Measurements from ENCODE around the gene CDYL.
"Not testable (repeated sequence)": the region's sequence is repeated elsewhere in the genome, so short reads cannot be mapped to it uniquely, and the experiment has no call there.

CDYL gene

DNA sequence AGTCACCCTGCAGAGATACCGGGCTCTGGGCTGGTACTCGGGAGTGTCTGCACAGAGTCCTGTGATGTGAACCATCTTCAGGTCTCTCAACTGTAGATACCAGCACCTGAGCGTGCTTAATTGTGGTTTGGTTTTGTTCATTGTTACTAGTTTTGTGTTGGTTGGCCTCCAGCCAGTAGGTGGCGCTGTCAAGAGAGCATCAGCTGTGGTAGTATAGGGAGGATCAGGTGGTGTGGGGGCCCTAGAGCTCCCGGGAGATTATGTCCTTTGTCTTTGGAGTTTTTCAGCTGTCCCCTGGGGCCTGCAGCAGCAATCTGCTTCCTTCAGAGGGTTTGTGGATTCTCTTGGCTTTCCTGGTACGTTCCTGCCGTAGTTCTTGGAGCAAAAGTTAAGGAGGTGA, 67.9 kb downstream of the CDYL start:
- DNase-seq (ENCODE audit: low spot score), result no peak

DNA sequence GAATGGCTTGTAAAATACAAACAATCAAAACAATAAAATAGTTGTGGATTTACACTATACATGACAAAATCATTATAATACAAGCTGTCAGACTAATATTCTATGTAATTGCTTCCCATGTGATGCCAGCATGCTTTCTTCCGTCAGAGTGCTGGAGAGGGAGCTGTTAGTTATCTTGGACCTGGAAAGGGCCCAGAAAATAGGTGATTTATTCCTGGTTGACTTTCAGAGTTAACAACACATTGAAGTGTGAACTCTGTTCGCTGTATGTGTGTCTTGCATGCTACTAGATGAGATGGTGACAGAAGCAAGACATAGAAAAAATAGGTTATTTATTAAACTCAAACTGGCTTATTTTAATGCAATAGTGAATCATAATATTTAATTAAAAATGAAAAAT, 70.2 kb downstream of the CDYL start:
- DNase-seq (ENCODE audit: low spot score), result no peak

DNA sequence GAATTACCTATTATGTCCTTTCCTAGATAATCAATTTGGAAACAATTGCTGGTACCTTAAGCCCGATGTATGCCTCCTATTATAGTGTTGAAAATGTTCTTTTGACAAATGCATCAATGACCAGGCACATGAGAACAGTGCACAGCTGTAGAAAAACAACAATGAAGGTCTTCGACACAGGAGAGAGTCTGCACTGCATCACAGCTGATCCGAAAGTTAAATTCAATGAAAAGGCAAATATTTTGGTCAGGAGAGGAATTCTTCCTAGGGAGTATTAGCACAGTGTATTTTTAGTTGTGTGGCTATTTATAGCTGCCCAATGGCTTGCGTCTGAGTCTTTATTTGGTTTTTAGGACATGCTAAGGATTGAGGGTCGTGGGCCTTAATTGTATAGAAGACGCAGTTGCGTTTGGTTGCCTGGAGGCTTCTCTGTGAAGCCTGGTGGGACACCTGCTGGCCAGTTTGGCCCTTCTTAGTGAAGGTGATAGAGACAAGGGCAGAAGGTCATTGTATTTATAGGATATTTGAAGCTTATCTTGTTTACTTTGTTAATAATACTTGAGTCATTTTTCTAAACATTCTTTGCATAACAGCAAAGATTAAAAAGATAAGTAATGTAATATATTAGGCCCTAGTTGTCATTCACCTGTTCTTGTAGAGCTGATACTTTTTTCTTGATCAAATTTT, 72.3 kb downstream of the CDYL start:
- peak; percentile 37 for DNase-seq (ENCODE audit: low spot score)

DNA sequence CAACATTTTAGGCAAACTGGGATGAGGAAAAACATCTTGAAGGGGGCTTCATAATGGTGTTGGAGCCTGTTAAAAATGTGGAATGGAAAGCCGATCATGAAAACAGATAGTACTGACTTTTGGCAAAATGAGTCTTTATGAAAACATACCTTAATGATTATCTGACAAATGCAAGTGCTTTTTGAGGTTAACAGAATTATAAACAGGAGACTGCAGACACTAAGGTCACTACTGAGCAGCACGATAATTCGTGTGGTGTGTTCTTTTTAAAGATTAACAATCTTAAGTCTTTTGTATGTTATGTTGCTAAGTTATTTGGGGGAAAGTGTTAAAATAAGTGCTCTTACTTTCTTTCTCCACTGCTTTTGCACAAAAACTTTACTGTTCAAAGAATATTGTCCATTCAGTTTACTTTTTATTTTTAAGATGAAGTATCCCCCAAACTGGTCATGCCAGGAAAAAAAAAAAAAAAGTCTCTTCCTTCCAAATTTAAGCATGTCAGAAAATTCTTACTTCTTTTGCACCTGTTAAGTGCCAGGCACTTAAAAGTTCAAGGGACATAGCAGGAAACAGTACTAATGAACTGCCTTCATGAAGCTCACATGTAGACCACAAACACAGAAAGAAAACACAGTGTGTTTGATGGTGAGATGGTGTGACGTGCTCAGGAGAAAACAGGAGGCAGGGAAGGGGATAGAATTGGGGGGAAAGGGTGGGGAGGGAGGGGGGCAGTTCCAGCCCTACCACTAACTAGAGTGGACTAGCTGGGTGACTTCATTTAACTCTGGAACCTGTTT, 73.2 kb downstream of the CDYL start:
- no peak for DNase-seq (ENCODE audit: low spot score)

DNA sequence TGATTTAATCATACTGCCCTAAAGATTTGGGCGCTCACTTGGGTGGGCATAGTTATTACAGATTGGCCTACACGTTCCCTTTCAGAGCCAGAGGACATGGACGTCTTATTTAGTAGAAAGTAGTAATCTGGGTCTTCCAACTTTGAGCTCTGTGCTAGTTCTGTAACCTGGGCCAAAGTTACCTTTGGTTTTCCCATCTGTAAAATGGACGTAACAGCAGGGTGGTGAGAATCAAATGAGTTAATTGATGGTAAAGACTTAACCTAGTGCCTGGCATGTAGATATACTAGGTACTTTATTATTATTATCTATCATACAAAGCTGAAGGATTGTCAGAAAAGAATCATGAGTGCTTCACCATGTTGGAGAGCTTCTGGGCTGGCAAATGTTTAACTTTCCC, 74.8 kb downstream of the CDYL start:
- DNase-seq (ENCODE audit: low spot score), result no peak

DNA sequence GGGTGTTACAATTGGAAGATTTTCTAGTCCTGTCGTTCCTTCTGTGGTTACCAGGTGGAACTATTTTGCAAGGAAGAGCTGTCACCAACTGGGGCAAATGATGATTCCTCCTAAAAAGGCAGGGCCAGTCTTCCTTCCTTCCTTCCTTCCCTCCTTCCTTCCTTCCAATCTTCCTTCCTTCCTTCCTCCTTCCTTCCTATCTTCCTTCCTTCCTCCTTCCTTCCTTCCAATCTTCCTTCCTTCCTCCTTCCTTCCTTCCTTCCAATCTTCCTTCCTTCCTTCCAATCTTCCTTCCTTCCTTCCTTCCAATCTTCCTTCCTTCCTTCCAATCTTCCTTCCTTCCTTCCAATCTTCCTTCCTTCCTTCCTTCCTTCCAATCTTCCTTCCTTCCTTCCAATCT, 76.0 kb downstream of the CDYL start:
- DNase-seq (ENCODE audit: low spot score), result not testable (repeated sequence)

DNA sequence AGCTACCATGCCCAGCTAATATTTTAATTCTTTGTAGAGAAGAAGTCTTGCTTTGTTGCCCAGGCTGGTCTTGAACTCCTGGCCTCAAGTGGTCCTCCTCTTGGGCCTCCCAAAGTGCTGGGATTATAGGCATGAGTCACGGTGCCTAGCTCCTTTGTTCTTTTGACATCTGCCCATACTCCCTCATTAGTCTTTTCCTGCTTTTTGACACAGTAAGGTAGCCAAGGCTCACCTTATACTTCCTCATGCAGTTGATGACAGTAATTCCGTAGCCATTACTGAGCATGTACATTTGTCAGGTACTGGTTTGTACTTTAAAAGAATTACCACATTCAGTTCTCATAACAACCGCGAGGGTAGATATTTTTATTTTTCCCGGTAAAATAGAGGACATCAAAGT, 76.7 kb downstream of the CDYL start:
- DNase-seq (ENCODE audit: low spot score), result no peak

DNA sequence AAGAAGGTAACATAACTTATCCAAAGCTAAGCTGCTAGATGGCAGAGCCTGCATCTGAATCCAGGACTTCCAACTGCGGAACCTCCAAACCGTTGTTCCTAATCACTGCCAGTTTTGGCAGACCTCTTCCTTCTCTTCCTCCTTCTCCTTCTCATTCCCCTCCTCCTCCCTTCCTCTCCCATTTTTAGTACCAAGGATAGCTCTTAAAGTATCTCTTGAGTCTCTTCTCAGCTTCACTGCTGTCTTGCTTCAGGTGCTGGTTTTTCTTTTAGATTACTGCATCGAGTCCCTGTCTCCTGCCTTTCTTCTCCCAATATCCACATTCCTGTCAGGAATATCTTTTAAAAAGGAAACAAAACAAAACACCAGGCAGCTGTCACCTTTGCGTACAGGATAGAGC, 77.1 kb downstream of the CDYL start:
- no peak for DNase-seq (ENCODE audit: low spot score)

DNA sequence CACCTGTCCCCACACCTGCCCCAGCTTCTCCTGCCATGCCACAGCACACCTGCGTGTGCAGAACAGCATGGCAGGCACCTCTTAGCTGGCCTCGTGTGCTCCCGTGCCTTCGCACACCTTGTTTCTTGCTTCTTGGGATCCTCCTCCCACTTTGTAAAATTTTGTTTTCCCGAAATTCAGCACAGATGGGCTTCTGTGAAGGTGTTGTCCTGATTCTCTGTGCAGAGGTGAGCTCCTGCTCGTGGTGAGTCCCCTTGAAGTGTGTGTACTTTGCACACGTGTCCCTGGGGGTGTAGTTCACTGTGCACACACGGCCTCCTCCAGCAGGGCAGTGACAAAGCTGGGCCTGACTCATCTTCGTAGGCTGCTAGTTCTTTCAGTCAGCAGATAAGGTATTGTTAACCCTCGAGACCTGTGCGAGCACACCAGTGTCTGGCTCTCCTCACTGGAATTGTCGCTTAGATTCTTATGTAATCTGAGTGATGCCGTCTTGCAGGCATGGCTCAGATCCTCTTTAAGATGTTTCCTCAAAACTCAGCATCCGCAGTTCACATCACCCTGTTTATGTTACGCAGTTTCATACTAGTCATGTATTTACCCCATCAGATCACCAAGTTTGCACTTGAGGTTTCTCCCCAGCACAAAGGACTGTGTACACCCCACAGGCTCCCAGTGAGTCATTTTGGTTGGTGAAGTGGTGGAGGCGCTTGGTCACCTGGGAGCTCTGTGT, 77.7 kb downstream of the CDYL start:
- no peak for DNase-seq (ENCODE audit: low spot score)

DNA sequence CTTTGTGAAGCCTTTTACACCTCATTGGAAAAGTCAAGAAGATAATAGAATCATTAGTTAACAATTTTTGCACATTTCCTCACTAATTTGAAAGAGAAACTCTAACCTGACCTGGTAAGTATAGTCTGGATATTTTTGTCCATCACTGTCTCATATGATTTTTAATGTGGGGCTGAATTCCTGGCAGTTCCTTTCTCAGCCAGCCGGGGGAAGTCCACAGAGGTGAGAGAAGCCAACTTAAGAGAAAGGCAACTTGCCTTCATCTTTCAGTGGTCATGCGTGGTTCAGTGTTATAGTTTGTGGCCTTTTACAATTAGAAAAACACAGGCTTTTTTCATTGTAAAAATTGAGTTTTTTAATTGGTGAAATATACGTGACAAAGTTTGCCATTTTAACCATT, 80.6 kb downstream of the CDYL start:
- no peak for DNase-seq (ENCODE audit: low spot score)

DNA sequence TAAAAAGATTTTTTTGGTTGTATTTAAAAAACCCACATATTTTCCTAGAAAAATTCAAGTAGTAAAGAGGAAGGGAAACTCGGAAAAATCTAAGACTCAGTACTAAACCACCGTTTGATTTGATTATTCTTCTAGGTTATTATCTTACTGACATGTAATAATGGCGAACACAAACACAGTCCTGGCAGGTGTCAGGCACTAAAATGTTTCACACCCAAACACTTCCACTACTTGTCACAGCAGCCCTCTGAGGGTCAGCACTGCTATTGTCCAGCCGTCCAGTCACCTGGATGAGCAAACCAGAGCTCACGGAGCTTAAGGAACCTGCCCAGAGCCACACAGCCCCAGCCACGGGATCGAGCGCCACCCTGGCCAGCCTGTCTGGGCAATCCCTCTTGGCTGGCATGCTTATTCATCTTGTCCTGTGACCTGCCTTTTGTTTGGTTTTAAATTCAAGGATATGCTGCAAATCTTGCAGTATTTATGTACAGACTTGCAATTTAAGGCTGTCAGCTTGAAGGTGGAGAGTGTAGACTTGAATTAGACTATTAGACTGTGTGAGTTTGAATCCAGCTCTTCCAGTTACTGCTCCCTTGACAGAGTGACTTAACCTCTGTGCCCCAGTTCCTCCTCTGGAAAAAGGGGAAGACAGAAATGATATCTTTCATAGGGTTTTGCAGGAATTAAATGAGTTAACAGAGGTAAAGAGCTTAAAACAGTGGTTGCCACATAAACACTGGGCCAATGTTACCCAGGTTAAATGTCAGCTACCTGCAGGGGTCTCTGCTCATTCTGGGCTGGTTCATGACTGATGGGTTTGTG, 82.2 kb downstream of the CDYL start:
- no peak for DNase-seq (ENCODE audit: low spot score)

DNA sequence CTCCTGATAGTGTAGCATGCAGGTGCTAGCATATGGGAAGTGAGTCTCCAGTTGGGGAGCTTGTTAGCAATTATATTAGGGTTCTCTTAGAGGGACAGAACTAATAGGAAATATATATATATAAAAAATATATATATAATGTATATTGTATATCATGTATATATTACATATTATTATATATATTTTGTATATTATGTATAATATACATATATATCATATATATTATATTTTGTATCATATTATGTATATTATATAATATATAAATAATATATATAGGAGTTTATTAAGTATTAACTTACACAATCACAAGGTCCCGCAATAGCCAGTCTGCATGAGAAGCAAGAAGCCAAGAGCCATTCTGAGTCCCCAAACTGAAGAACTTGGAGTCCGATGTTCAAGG, 84.2 kb downstream of the CDYL start:
- no peak for DNase-seq (ENCODE audit: low spot score)

DNA sequence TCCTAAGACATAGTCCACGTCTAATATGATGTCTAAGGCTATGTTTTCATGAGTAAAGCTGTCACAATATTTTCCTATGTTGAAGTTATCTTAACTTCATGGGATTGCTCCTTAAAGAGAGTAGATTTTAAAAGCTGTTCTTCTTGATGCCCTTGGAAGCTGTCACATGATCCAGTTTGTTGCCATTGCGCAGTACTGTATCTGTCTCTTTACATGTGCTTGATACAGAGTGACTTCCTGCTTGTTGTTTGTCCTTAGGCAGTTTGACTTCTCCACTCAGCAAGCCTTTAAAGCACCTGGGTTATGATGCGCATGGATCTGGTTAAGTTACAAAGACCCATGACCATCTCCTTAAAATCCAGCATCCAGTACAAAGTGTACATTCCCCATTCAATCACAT, 85.4 kb downstream of the CDYL start:
- no peak for DNase-seq (ENCODE audit: low spot score)

DNA sequence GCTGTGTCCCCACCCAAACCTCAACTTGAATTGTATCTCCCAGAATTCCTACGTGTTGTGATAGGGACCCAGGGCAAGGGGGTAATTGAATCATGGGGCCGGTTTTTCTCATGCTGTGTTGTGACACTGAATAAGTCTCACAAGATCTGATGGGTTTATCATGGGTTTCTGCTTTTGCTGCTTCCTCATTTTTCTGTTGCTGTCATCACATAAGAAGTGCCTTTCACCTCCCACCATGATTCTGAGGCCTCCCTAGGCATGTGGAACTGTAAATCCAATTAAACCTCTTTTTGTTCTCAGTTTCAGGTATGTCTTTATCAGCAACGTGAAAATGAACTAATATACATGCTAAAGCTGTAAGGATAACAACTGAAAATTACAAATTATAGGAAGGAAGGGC, 88.3 kb downstream of the CDYL start:
- no peak for DNase-seq (ENCODE audit: low spot score)

DNA sequence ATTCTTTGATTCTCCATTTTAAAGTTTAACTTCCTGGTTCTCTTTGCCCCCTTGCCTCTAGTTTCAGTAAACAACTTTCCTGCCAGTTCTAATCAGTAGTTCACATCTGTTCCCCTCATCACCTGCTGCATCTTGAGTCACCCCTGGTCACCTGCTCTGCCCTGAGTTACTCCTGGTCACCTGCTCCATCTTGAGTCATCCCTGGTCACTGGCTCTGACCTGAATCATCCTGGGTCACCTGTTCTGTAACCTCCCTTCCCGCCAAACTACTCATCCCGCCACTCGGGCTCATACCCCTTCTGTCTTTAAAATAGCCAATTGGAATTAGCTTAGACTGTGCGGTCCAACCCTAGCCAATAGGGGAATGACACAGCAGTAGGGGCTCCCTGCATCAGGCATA, 88.8 kb downstream of the CDYL start:
- DNase-seq (ENCODE audit: low spot score), result not testable (repeated sequence)

DNA sequence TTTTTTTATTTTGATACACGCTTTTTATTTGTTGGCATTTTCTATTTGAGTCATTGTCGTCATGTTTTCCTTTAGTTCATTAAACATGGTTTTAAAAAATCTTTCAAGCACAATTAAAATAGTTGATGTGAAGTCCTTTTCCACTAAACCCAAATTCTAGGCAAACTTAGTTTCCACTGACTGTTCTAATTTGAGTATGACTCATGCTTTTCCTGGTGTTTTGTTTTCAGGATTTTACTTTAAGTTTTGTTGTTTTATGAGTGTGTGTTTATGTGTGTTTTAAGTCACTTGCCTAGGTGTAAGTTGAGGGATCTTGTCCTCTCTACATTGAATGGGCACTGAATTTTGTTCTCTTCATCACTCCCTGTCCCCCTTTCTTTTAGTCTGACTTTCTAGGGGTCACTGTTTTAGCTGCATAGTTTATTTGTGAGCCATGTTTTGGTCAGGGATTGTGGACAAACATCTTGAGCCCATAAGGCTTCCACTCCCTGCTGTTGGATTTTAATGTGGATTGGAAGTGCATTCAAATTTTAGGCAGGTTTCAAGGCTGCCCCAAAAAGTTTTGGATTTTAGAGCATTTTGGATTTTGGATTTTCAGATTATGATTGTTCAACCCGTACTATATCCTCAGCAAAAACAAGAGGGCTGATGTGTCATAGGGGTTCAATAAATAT, 94.8 kb downstream of the CDYL start:
- DNase-seq (ENCODE audit: low spot score), result no peak

DNA sequence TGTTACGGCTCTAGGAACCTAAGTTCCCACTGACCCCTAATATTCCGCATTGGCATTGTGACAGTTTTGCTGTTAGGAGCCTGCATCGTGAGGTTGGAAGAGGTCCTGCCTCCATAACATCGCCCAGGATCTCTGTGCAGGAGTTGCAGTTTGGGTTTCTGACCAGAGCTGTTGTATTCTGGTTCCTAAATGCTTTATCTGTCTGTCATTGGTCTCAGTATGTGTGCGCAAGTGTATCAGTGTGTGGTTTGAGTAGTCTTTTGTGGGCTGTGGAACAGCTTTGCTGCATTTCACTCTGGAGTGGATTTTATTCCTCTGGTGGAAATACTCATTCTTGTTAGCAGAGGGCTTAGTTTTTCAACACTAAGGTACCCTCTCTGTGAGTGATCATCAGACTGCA, 95.6 kb downstream of the CDYL start:
- DNase-seq (ENCODE audit: low spot score), result no peak

DNA sequence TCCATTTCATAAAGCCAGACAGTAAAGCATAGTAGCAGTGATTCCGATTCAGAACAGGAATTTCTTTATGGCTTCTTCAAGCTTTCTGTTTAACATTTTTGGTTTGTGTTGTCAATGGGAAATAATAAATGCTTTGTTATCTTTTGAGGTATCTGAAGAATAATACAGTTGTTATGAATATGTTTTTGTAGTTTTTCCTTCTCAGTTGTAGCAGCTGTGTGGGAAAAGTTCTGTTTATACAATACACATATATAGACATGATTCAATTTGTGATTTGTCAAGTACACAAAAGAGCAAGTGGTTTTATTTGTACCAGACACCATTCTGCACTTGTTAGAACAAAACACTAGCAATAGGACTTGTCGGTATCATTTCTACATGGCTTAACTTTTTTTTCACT, 96.6 kb downstream of the CDYL start:
- DNase-seq (ENCODE audit: low spot score), result no peak

DNA sequence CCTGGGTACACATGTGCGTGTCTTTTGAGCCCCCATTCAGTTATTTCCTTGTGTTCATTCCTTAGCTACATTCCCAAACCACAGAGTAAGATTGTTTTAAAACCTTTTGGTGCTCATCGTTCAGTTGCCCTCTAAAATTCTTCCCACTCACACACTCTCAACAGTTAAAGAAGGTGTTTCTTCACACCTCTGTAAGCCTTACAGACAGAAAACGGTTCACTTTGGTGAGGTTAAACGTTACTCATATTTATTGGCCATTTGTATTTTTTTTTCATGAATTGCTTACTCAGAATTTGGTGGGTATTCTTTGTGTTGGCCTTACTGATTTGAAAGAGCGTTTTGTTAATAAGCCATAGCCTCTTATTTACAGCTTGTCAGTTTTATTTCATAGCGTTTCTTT, 97.7 kb downstream of the CDYL start:
- no peak for DNase-seq (ENCODE audit: low spot score)

DNA sequence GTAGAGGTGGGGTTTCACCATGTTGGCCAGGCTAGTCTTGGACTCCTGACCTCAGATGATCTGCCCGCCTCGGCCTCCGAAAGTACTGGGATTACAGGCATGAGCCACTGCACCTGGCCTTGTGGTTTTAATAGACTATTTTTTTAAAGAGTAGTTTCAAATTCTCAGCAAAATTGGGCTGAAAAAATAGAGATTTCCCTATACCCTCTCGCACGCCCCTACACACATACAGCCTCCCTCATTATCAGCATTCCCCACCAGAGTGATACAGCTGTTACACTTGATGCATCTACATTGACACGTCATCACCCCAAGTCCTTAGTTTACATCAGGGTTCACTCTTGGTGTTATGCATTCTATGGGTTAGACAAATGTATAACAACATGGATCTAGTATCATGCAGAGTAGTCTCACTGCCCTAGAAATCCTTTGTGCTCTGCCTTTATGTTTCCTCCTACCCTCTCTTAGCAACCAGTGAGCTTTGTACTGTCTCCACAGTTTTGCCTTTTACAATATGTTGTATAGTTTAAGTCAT, 103.6 kb downstream of the CDYL start:
- no peak for DNase-seq (ENCODE audit: low spot score)

DNA sequence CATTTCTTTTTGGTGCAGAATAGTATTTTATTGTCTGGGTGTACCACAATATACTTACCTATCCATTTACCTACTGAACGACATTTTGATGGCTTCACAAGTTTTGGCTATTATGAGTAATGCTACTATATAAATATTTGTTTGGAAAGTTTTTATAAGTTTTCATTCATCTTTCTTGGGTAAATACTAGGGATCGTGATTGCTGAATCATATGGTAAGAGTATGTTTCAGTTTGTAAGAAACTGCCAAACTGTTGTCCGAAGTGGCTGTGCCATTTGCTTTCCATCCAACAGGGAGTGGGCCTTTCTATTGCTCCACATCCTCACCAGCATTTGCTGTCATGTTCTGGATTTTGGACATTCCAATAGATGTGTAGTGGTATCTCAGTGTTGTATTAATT, 104.2 kb downstream of the CDYL start:
- no peak for DNase-seq (ENCODE audit: low spot score)

DNA sequence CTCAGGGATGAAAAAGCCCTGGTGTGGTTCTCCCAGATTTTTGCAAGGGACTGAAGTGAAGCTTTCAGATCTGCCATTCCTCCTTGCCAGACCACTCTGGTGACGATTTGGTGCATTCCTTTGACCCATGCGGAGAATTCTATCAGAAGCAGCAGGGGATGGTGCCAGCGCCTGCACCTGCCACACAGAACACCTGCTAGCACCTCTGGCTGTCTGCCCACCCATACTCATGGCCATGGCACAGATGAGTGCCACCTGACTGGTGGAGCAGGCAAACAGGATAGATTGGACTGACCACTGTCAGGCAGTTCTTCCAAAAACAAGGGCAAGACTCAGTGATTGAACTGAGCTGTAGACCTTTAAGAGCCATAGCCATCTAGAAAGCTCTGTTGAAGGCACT, 107.1 kb downstream of the CDYL start:
- DNase-seq (ENCODE audit: low spot score), result no peak

All from hepatic stellate cell (primary cell).